Pulmonary artery endothelial cell (primary cell): ENCODE data around the gene FARP1. TPM values are rescaled to one million over a fixed set of nuclear protein-coding genes. Genes with fewer than 3 reads are reported as not detected.

Experiments
- DNase-seq: peaks from one replicate; pipeline ENCODE4 v3.0.0-alpha.2; 2011; ENCODE audit warnings: low read depth, low spot score
- total RNA-seq: library from RNA; depleted of rRNA; stranded (reverse); fragments of >200 nt; gene quantifications from 2 replicates; pipeline ENCODE4 v1.2.3, GENCODE V29; 2014

FARP1 gene
- total RNA-seq, 1 donor from 2014 or later: 18.9 TPM

DNA sequence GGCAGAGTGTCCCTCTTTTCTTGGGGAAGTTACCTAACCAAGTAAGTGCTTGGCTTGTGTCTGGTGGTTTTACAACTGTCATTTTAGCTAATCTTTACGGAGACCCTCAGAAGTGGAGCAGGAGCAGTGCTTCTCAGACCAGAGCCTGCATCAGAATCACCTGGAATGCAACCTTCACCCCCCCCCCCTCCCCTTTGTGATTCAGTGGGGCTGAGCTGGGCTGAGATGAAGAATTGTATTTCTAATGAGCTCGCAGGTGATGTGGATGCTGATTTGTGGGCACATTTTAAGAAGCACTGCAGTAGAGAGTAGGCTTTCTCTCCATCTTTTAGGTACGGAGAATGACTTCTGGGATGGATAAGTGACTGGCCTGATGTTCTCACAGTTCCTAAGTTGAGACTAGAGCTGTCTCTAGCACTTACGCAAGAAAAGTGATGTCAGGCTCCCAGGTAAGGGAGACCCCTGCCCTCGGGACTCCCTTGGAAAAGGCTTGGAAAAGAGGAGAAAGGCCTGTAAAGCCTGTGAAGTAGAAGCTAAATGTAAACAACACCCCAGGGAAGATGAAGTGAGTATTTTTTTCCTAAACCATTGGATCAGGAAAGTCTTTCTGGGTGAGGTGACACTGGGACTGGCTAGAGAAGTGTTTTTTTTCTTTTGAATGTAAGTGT is 57.5 kb downstream of the FARP1 start:
- DNase-seq: no peak

DNA sequence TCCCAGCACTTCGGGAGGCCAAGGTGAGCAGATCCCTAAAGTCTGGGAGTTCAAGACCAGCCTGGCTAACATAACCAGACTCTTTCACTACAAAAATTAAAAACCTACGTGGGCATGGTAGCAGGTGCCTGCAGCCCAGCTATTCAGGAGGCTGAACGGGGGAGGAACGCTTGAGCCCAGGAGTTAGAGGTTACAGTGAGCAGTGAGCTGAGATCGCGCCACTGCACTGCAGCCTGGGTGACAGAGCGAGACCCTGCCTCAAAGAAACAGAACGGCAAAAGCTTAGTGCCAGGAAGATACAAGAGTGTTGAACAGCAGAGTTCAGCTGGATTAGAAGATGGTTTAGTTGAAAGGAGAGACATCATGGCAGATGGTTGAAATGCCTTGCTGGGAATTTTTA is 58.3 kb downstream of the FARP1 start:
- no peak for DNase-seq

DNA sequence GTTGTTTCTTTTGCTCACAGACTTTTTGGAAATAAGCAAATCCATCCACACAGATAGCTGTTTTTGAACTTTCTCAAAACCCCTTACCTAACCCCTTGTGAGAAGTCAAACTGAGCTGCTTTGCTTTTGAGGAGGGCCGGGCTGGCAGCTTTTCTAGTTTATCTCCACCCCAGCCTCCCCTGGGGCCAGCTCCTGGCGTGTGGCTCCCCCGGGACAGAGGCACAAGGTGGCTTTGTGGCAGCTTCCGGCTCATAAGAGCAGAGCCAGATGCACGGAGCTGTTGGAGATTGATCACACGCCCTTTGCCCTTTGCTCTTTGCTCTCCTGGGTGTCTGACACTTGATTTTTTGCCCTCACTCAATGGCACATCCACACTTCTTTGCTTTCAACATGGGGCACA is 59.1 kb downstream of the FARP1 start:
- DNase-seq: no peak

DNA sequence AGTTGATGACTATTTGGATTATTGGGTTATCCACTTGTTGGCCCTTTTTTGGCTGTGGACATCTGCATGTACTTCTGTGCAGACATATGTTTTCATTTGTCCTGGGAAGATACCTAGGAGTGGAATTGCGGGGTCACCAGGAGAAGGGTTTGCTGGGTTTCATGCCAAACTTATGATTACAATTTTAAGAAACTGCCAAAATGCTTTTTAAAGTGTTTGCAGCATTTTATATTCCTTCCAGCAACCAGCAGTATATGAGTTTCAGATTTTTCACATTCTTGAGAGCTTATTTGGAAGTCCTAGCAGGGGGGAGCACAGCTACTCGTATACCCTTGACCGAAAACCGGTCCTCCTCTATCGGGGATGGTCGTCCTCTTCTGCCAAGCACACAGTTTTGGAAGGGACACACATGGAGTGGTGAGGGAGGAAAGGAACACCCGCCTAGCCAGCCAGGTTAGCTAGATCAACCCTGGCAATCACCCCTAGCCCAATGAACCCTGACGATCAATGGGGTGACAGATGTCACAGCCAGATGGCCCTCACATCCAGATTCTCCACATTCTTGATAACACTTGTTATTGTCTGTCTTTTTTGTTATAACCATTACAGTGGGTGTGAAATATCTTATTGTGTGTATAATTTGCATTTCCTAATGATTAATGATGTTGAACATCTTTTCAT is 60.9 kb downstream of the FARP1 start:
- DNase-seq: no peak

DNA sequence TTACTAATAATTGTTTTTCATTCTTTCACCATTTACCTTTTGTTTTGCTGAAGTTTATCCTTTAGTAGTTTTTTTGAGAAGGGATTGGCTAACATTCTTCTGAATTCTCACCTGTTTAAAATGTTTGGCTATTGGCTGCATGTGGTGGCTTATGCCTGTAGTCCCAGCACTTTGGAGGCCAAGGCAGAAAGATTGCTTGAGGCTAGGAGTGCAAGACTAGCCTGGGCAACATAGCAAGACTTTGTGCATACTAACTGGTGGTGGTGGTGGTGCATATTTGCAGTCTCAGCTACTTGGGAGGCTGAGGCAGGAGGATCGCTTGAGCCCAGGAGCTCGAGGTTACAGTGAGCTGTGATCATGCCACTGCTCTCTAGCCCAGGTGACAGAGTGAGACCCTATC is 61.7 kb downstream of the FARP1 start:
- DNase-seq: no peak

DNA sequence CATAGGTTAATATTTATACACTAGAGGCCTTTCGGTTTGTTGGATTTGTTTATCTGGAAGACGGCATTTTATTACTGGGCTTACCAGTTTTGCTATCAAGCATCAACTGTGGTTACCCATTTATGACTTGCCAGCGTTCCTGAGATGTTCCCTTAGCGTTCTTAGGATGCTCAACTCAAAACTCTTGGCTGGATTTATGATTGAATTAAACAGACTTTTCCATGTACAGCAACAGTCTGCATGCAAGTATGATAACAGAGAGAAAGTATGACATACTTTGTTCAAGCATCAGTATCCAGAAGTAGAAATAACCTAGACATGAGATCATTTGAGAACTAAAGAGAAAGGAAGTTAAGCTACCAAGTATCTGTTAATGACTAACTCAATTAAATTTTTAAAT is 64.1 kb downstream of the FARP1 start:
- no peak for DNase-seq

GRCh38 chr13:98207416-98207815 is 64.5 kb downstream of the FARP1 start:
- no peak for DNase-seq

DNA sequence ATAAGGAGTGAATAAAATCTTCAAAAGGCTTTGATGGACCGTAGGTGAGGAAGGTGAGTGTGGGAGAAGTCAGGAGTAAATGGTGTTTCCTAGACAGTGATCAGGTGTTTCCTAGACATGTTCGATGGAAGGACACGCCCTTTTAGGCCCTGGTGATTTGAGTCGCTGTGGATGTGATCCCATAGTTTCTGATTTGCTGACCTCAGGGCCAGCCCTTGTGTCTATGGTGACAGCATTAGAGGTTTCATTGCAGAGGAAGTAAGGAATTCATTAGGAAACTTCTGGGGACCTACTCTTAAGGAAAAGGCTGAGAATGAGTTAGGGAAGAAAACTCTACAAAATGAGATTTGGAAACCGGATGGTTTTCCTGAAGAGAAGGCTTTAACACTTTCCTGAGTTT is 65.7 kb downstream of the FARP1 start:
- DNase-seq: no peak

- no peak for DNase-seq
These were observed 69.9 kb downstream of the FARP1 start for GRCh38 chr13:98212763-98213162.

GRCh38 chr13:98213354-98213753 is 70.5 kb downstream of the FARP1 start:
- no peak for DNase-seq

DNA sequence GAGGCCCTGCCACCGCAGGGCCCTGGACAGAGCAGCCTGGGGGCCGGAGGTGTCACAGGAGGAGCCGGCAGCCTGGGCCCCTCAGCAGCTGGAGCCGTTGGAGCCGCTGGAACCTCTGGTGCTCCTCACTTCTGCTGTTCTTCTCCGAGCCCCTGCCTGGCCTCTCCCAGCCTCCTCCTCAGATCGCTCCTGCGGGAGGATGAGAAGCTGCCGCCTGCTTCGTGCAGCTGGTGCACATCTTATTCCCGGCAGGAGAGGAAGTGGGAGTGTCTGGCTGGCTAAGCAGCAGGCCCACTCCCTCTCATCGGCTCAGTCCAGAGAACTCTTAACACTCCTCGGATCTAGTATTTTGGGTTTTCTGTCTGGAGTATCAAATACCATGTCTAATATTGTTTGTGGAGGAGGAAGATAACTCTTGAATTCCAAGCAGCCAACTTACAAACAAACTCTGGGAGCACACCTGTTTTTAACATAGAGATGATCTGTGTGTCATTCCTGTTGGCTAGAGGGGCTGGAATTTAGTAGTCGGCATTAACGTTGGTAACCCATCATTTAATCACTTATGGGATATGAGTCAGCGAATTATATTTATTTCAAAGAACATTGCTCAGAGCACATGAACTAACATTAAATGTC is 71.2 kb downstream of the FARP1 start:
- DNase-seq: no peak

DNA sequence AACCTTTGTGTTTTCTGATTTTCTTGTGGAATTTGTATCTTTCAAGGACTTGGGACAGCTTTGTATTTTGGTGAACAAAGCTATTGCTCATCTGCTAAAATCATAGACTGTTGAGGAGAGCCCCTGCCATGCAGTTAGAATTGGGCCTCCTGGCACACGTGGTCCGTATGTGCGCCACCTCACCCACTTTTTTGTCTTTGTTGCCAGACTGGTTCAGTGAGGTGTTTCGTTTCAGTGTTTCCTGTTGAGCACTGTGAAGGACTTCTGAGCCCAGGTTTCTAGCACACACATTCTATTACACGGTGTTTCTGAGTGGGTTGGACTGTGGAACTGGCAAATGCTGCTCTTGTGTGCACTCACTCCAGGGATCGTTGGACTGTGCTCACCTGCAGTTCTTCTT is 71.8 kb downstream of the FARP1 start:
- DNase-seq: no peak

DNA sequence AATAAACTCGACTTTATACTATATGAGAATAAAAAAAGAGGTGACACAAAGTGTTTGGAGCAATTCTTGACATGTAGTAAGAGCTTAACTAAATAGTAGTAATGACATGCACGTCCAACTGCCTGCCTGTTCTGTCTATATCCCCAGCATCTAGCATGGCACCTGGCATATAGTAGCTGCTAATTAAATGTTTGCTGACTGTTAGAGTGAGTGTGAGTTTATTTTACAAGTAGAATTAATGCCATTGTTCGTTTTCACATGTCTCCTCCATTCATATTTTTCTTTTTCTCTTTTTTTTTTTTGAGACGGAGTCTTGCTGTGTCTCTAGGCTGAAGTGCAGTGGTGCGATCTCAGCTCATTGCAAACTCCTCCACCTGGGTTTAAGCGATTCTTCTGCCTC is 72.6 kb downstream of the FARP1 start:
- DNase-seq: no peak

- DNase-seq: no peak
These were observed 73.3 kb downstream of the FARP1 start for GRCh38 chr13:98216135-98216565.

DNA sequence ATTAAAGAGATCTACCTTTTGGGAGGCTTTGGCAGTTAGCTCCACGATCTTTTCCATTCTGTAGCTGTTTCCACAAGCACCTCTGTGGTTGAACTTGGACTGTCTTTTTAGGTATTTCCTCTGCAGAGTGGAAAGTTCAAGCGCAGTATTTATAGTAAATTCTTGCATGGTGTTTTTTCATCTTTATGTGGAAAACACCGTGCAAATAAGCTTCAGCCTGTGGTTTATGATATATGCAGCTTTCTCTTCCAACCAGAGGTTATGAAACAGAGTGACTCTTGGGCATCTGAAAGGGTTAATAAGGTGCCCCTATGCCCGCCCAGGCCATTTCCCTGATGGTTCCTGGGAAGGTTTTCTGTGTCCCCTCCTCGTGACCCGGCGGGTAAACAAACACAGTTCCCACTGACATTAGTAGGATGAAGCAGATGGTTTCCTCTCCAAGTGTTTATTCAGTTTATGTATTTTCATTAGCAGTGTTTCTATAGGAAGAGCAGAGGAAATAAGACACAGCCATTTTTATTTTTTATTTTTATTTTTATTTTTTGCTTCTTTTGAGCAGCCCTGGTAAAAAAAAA is 73.9 kb downstream of the FARP1 start:
- no peak for DNase-seq

DNA sequence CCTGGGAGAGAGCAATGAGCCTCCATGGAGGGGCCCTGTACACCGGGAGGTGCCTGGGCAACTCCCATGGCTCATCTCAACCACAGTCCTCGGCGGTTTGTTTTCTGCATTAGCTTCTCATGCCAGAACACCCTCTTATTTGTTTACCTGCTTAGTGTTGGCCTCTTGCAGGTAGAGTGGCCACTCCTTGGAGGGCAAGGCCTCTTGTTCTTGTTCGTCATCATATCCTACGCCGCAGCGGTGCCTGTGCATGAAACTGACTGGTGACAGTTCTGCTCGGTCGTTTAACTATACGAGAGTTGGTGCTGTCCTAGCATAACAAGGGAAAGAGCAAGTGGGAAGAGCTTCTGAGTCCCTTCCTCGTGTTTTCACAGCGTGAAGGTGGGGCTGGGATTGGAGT is 74.7 kb downstream of the FARP1 start:
- no peak for DNase-seq

DNA sequence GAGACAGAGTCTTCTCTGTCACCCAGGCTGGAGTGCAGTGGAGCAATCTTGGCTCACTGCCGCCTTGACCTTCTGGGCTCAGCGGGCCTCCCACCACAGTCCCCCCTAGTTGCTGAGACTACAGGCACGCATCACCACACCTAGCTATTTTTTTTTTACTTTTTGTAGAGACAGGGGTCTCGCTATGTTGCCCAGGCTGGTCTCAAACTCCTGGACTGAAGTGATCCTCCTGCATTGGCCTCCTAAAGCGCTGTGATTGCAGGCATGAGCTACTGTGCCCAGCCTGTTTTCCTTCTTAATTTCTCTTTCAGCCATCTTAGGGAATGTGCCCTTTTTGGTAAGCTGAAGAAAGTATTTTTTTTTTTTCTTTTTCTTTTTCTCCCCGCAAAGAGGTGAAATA is 76.8 kb downstream of the FARP1 start:
- DNase-seq: no peak

GRCh38 chr13:98220271-98220791 is 77.4 kb downstream of the FARP1 start:
- DNase-seq: no peak

GRCh38 chr13:98221234-98221633 is 78.3 kb downstream of the FARP1 start:
- DNase-seq: no peak

DNA sequence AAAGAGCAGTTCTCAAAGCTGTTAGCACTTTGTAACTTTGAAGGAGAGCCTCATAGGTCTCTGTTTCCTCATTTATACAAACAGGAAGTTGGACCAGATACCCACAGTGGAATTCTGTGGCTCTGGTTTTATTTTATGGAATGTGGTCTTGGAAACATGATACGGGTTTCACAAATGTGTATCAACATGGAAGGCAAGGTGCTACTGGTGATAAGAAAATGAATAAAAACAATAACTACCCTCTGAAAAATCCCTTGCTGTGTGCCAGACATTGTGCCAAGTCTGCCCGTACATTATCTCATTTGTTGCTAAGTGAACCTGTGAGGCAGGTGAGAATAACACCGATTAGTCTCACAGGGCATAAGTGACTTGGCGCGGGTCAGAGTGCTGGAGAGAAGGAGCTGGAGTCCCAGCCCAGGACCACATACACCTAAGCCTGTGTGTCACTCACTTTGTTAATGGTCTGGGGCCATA is 79.2 kb downstream of the FARP1 start:
- peak; percentile 39 for DNase-seq

DNA sequence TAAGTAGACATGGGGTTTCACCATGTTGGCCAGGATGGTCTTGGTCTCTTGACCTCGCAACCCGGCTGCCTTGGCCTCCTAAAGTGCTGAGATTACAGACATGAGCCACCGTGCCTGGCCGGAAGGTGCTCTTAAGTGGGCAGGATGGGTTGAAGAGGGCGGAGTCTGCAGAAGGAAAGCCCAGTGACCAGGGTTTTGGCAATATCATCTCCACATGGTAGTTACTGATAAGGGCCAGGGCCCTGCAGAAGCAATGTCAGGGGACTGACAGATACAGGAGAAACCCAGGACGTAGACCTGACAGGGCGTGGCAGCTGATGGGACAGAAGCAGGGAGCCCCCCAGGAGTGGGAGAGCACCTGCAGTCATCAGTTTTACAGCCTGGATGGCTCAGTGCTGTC is 79.9 kb downstream of the FARP1 start:
- DNase-seq: no peak

DNA sequence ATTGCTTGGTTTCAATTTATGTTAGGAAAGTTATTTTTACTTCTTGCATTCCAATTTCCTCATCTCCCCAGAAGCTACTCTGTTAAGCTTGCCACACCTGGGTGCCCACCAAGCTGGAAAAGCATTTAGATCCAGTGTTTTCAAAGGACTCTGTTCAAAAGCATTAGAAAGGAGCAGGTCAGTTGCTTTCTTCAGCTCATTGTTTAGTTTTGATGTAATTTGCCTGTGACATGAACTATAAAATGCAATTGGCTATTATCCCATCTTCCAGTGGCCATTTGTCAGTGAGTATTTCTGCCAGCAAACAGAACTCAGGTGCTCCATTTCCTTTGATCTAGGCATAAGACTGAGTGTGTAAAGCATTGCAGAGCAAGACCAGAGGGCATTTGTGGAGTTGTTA is 80.8 kb downstream of the FARP1 start:
- DNase-seq: no peak
